PC-3 (cell line): Measurements from ENCODE around the gene ESPNL. TPM values are rescaled to one million over a fixed set of nuclear protein-coding genes. Genes with fewer than 3 reads are reported as not detected.

Experiments used
- ATAC-seq: fragments of 200-7000 bp; cut with Tn5 transposase; 2 replicates; pipeline ENCODE4 v1.9.1; 2020; ENCODE audit warnings: mild to moderate bottlenecking, moderate library complexity
- BruUV-seq: library from RNA; stranded (reverse); fragments of 400-500 nt; replicated peaks from 2 replicates; lab custom pipeline; 2021; lab: Mats Ljungman, UMichigan
- CTCF ChIA-PET: fragments of 300-600 bp; sonication (Branson Sonifier 250); formaldehyde crosslinking; loops from one replicate; lab custom pipeline; 2022; ENCODE audit warnings: antibody characterized with exemption; lab: Charles Lee
- POLR2A ChIA-PET: fragments of 300-600 bp; sonication (Branson Sonifier 250); formaldehyde crosslinking; loops from one replicate; lab custom pipeline; 2022; ENCODE audit warnings: antibody characterized with exemption; ENCODE audit not compliant: unreplicated experiment; lab: Charles Lee
- DNase-seq: peaks from one replicate; pipeline ENCODE4 v3.0.0-alpha.2; 2015
- H2AFZ ChIP-seq: fragments of 300-600 bp; sonication (generic); 2 replicates; pipeline ENCODE4 v1.6.0; 2016; ENCODE audit warnings: antibody characterized with exemption, low read length
- H3F3A ChIP-seq: fragments of 300-600 bp; sonication (generic); one replicate; pipeline ENCODE4 v1.6.0; 2017; ENCODE audit warnings: antibody characterized with exemption, low read length, control low read depth, mild to moderate bottlenecking; ENCODE audit not compliant: unreplicated experiment
- H3K27ac ChIP-seq: fragments of 300-600 bp; sonication (generic); 2 replicates; pipeline ENCODE4 v1.5.1; 2016; ENCODE audit warnings: mild to moderate bottlenecking, low read length
- H3K27me3 ChIP-seq: fragments of 300-600 bp; sonication (generic); 2 replicates; pipeline ENCODE4 v1.6.1; 2016; ENCODE audit warnings: low read length, mixed read lengths
- H3K36me3 ChIP-seq: fragments of 300-600 bp; sonication (generic); 2 replicates; pipeline ENCODE4 v1.6.1; 2016; ENCODE audit warnings: low read depth, mixed run types, low read length, mixed read lengths
- H3K4me1 ChIP-seq: fragments of 300-600 bp; sonication (generic); 2 replicates; pipeline ENCODE4 v1.5.1; 2016; ENCODE audit warnings: low read length; ENCODE audit not compliant: insufficient read depth
- H3K4me2 ChIP-seq: fragments of 300-600 bp; sonication (generic); 2 replicates; pipeline ENCODE4 v1.6.0; 2016; ENCODE audit warnings: low read length
- H3K4me3 ChIP-seq: fragments of 300-600 bp; sonication (generic); 2 replicates; pipeline ENCODE4 v1.5.1; 2016; ENCODE audit warnings: mild to moderate bottlenecking, low read length, mixed read lengths
- H3K79me2 ChIP-seq: fragments of 300-600 bp; sonication (generic); 2 replicates; pipeline ENCODE4 v1.6.1; 2017; ENCODE audit warnings: low read length, mixed read lengths
- H3K9ac ChIP-seq: fragments of 300-600 bp; sonication (generic); 2 replicates; pipeline ENCODE4 v1.6.0; 2016; ENCODE audit warnings: mild to moderate bottlenecking, low read length
- H3K9me2 ChIP-seq: fragments of 300-600 bp; sonication (generic); replicated peaks from 2 replicates; pipeline ENCODE4 v1.6.1; 2016; ENCODE audit warnings: mixed run types, low read length, mixed read lengths
- H3K9me3 ChIP-seq: fragments of 300-600 bp; sonication (generic); 2 replicates; pipeline ENCODE4 v1.6.1; 2016; ENCODE audit warnings: low read length, mixed read lengths
- H4K20me1 ChIP-seq: fragments of 300-600 bp; sonication (generic); 2 replicates; pipeline ENCODE4 v1.6.1; 2016; ENCODE audit warnings: low read length, mixed read lengths
- EZH2 ChIP-seq: fragments of 300-600 bp; sonication (generic); IDR thresholded peaks from one replicate; pipeline ENCODE4 v1.6.1; 2017; ENCODE audit warnings: antibody characterized with exemption, mild to moderate bottlenecking, low read length; ENCODE audit not compliant: unreplicated experiment
- EZH2phosphoT487 ChIP-seq: fragments of 300-600 bp; sonication (generic); IDR thresholded peaks from 2 replicates; pipeline ENCODE4 v1.6.1; 2018; ENCODE audit warnings: mild to moderate bottlenecking, antibody characterized with exemption, low read length, borderline replicate concordance
- intact Hi-C: fragments of 100-400 bp; cut with micrococcal nuclease; formaldehyde crosslinking; loops from 2 replicates; pipeline ENCODE4 v1.9.0; 2023
- total RNA-seq: library from RNA; depleted of rRNA; stranded (reverse); fragments of >200 nt; gene quantifications from 2 replicates; pipeline ENCODE4 v1.2.3, GENCODE V29; 2014
- TF ChIP-seq, protein P1 (sequence below): fragments of 300-600 bp; sonication (generic); conservative IDR thresholded peaks from 2 replicates; pipeline ENCODE4 v1.5.1; 2017; ENCODE audit warnings: antibody characterized with exemption, low read depth, mild to moderate bottlenecking, low read length

Gene ESPNL
- total RNA-seq, 1 experiment from 2014 or later = not detected

DNA sequence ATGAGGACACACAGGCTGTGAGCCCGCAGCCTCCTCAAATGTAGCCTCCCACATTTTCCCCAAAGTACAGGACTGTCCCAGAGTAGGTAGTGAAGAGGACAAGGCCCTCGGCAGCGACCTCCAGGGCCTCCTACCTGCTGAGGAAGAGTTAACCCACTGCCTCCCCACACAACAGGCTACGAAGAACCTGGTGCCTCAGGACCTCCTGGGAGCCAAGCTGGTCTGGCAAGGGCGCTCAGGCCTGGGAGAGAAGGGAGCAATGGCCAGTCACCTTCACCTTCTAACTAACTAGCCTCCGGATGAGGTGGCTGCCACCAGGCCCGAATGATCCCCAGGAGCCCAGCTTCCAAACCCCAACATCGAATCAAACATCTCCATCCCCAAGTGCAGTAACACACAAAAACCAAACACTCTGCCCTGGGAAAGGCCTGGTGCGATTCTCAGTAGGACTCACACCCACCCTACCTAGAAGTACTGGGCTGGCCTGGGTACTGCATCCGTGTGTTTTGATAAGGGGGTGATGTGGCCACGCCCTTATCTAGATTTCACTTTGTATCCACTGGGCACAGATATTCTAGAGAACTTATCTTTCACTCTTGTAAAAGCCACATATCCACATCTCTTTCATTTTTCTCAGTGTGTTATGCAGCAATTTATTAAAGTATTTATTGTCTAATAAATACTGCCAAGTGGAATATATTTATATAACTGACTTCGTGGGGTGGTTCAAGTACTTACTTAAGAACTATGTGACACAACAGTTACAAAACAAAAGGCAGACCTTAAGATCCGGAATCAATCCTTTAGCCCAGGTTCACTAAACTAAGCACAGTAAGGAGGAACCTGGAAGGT lies 68.3 kb downstream of the ESPNL start:
- Histone ChIP-seq H3K4me1 (peaks cover 25% of the 10 kb centered on the region), H3F3A (no peaks in the 10 kb centered on the region), H3K27me3 (no peaks in the 10 kb centered on the region), H2AFZ (no peak overlapping the region), H3K4me3 (no peak overlapping the region), H3K27ac (peak overlapping the region; percentile 73), H3K79me2 (no peaks in the 10 kb centered on the region), H3K9me2 (no peaks in the 10 kb centered on the region), H4K20me1 (no peaks in the 10 kb centered on the region), H3K36me3 (peaks cover 7% of the 10 kb centered on the region; the same call in 1 of the 2 replicates), H3K9ac (no peak overlapping the region), H3K9me3 (no peaks in the 10 kb centered on the region), H3K4me2 (no peak overlapping the region)
- CTCF ChIA-PET = no interaction called here
- DNase-seq (no peak), ATAC-seq (no peak)
- TF ChIP-seq EZH2phosphoT487 (no peak), EZH2 (no peak)
- TF ChIP-seq, protein P1, sequence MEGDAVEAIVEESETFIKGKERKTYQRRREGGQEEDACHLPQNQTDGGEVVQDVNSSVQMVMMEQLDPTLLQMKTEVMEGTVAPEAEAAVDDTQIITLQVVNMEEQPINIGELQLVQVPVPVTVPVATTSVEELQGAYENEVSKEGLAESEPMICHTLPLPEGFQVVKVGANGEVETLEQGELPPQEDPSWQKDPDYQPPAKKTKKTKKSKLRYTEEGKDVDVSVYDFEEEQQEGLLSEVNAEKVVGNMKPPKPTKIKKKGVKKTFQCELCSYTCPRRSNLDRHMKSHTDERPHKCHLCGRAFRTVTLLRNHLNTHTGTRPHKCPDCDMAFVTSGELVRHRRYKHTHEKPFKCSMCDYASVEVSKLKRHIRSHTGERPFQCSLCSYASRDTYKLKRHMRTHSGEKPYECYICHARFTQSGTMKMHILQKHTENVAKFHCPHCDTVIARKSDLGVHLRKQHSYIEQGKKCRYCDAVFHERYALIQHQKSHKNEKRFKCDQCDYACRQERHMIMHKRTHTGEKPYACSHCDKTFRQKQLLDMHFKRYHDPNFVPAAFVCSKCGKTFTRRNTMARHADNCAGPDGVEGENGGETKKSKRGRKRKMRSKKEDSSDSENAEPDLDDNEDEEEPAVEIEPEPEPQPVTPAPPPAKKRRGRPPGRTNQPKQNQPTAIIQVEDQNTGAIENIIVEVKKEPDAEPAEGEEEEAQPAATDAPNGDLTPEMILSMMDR = no peak
- intact Hi-C loops = no loop called here
- no TSS peak for BruUV-seq
- POLR2A ChIA-PET = no interaction called here

DNA sequence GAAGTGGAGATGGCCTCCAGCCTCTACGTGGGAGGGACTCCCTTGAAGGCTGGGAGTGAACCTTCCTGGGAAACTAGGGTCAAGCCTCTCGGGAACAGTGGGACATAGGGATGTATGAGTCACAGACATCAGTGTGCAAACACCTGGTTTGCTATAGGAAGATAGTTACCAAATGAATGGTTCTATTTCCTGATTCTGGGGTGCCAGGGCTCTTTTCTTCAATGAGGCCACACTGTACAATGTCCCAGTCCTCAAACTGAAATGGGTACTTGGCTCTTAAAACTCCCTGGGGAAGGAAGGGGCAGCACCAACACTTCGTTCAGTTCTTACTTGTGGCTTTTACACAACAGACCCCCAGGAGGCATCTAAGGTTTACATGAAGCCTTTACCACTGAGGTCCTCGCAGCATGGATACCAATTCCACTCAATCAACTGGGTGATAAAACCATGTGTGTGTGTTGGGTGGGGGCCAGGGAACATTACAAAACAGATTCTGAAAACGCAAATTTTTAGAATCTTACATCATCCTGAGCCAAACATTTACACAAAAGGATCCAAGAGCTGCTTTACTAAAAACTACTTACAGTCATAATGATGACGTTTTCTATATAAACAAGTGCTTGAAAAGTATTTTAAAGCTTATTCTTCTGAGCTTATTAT lies 69.0 kb downstream of the ESPNL start:
- Histone ChIP-seq H4K20me1 (no peaks in the 10 kb centered on the region), H3K27ac (peak overlapping the region; percentile 73), H3K4me1 (peaks cover 25% of the 10 kb centered on the region), H3K4me3 (no peak overlapping the region), H2AFZ (no peak overlapping the region), H3K36me3 (peaks cover 9% of the 10 kb centered on the region; the same call in 1 of the 2 replicates), H3K4me2 (no peak overlapping the region), H3K27me3 (no peaks in the 10 kb centered on the region), H3F3A (no peaks in the 10 kb centered on the region), H3K9ac (no peak overlapping the region), H3K9me3 (no peaks in the 10 kb centered on the region), H3K9me2 (no peaks in the 10 kb centered on the region), H3K79me2 (no peaks in the 10 kb centered on the region)
- TSS peak; percentile 66 for BruUV-seq
- CTCF ChIA-PET = no interaction called here
- peak; percentile 20; the same call in 1 of the 2 replicates for ATAC-seq
- POLR2A ChIA-PET = no interaction called here
- peak; percentile 29 for DNase-seq
- intact Hi-C loops = no loop called here
- TF ChIP-seq EZH2phosphoT487 = no peak
- TF ChIP-seq, protein P1 = no peak
- no peak for TF ChIP-seq EZH2
